ENCODE data around the gene DPM2.

Gene DPM2

GRCh38 chr9:127980706-127981558, 43.3 kb upstream of the DPM2 start, which contains the start of gene EEIG1:
TSS of gene EEIG1 (minus strand) at chr9:127980989. CDS start at chr9:127980137, 852 bp downstream.
- H3K4me3 ChIP-seq (ENCODE audit: low read depth, low read length): peak within 1 kb of the TSS; percentile 76
- 0 out of 2 replicates have a peak, but pooled peaks have one; percentile 1 for TF ChIP-seq CTCF (IDR thresholded peaks at IDR 0.05; ENCODE audit: borderline replicate concordance, insufficient read depth, low read depth, low read length)

DNA sequence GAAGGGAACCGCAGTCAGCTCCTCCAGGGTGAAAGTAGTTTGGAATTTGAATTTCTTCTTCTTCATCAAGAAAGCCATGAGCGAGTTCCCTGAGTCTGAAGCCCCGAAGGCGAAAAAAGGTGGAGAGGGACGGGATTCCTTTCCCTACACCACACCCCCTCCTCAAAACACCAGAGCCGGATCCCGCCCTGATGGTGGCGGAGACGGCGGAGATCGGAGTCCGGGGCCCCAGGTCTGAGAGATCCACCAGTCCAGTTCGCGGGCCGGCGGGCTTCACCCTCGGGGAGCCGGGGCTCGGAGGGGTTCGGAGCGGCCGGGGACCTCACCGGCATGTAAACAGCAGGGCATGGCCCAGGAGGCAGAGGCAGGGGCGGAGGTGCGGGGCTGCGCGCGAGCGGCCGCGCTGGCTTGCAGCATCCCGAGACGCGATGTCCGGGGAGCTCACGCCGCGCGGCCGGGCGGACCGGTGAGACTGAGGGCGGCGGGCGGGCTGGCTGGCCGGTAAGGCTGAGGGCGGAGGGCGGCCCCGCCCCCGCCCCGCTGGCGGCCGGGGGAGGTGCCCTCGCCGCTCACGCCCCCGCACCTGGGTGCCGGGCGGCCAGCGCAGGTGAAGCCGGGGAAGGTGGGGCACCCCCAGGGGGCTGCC, 42.5 kb upstream of the DPM2 start:
- no peak for TF ChIP-seq CTCF (IDR thresholded peaks at IDR 0.05; ENCODE audit: borderline replicate concordance, insufficient read depth, low read depth, low read length)

GRCh38 chr9:127979333-127980059, 41.8 kb upstream of the DPM2 start:
- no peak for TF ChIP-seq CTCF (IDR thresholded peaks at IDR 0.05; ENCODE audit: borderline replicate concordance, insufficient read depth, low read depth, low read length)
- H3K4me3 ChIP-seq (ENCODE audit: low read depth, low read length): peak overlapping the region; percentile 76

More for the DNA sequence above, 42.5 kb upstream of the DPM2 start:
- H3K4me3 ChIP-seq (ENCODE audit: low read depth, low read length): peak overlapping the region; percentile 76

- no peak for TF ChIP-seq CTCF (IDR thresholded peaks at IDR 0.05; ENCODE audit: borderline replicate concordance, insufficient read depth, low read depth, low read length)
- peak overlapping the region; percentile 76 for H3K4me3 ChIP-seq (ENCODE audit: low read depth, low read length)
These were observed 41.3 kb upstream of the DPM2 start for GRCh38 chr9:127979015-127979332.

- peak overlapping the region; percentile 43 for H3K4me3 ChIP-seq (ENCODE audit: low read depth, low read length)
- TF ChIP-seq CTCF (IDR thresholded peaks at IDR 0.05; ENCODE audit: borderline replicate concordance, insufficient read depth, low read depth, low read length): 0 out of 2 replicates have a peak, but pooled peaks have one; percentile 13
These were observed 40.4 kb upstream of the DPM2 start for GRCh38 chr9:127977884-127978647.

DNA sequence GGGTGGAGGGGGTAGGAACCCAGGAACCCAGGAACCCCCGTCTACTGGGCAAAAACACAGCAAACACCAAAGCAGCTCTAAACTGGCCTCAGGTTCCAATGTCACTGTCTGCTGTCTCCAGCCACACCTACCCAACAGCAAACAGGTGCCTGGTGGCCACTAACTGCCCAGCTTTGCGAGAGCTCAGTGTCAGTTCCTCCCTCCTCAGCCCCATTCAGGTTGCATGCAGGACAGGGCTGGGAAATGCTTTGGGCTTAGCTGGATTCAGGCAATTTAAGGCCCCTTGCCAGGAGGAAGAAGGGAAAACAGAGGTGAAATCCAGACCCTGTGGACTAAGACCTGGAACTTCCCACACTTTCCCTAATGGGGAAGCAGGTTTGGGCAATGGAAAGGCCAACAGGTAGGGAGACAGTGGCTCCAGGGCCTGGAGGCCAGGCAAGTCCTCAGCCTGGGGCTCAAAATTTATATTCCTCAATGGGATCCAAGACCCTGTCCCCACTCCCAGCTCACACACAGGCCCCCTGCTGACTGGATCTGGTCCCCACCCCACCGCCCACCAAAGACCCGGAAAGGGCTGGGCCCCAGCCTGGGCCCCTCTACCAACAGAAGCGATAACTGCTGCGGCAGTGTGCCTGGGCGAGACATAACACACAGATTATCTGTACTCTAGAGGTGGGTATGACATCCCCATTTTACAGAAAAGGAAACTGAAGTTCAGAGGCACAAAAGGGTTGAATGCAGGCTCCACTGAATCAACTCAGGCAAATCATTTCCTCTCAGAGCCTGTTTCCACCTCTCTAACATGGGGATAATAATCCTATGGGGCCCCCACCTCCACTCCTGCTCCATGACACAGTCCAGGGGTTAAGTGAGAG, 39.6 kb upstream of the DPM2 start:
- TF ChIP-seq CTCF (IDR thresholded peaks at IDR 0.05; ENCODE audit: borderline replicate concordance, insufficient read depth, low read depth, low read length): no peak
- peak overlapping the region; percentile 43 for H3K4me3 ChIP-seq (ENCODE audit: low read depth, low read length)
